Fibroblast of lung (primary cell): ENCODE measurements around the gene PPP1R1A. TPM values are rescaled to one million over a fixed set of nuclear protein-coding genes. Genes with fewer than 3 reads are reported as not detected.

Experiments
- DNase-seq, 2 donors: peaks; one replicate each; pipeline versions ENCODE4 v3.0.0 to v3.0.0-alpha.2; 2010; ENCODE audit warnings: low read depth in 2 of 2
- H2AFZ ChIP-seq: 2 replicates; pipeline ENCODE4 v1.5.1; 2012; ENCODE audit warnings: low read length, control low read depth, inconsistent platforms
- H3K27ac ChIP-seq: 2 replicates; pipeline ENCODE4 v1.5.1; 2011; ENCODE audit warnings: low read length, control low read depth; ENCODE audit not compliant: insufficient read depth
- H3K27me3 ChIP-seq: 2 replicates; pipeline ENCODE4 v1.5.1; 2011; ENCODE audit warnings: mild to moderate bottlenecking, low read length; ENCODE audit not compliant: control insufficient read depth, insufficient read depth
- H3K36me3 ChIP-seq: 2 replicates; pipeline ENCODE4 v1.5.1; 2011; ENCODE audit warnings: low read length; ENCODE audit not compliant: control insufficient read depth, insufficient read depth
- H3K4me1 ChIP-seq: 2 replicates; pipeline ENCODE4 v1.5.1; 2011; ENCODE audit warnings: low read length; ENCODE audit not compliant: control insufficient read depth, insufficient read depth; ENCODE audit errors: extremely low read depth
- H3K4me2 ChIP-seq: 2 replicates; pipeline ENCODE4 v1.5.1; 2011; ENCODE audit warnings: low read length, control low read depth; ENCODE audit not compliant: insufficient read depth; ENCODE audit errors: extremely low read depth
- H3K4me3 ChIP-seq, 4 experiments: fragments of 200-600 bp in 1 of 4; sonication (generic) in 1 of 4; replicated peaks in 1 of 4; 2 replicates each; pipeline ENCODE4 v1.5.1; 2011 to 2016; ENCODE audit warnings: low read length in 4 of 4, low read depth in 3 of 4, mild to moderate bottlenecking in 3 of 4, control low read depth in 2 of 4, inconsistent platforms in 1 of 4, mixed read lengths in 1 of 4; ENCODE audit not compliant: insufficient read depth in 1 of 4; ENCODE audit errors: control extremely low read depth in 1 of 4
- H3K79me2 ChIP-seq: 2 replicates; pipeline ENCODE4 v1.5.1; 2012; ENCODE audit warnings: mild to moderate bottlenecking, low read length, inconsistent platforms; ENCODE audit not compliant: control insufficient read depth, insufficient read depth
- H3K9ac ChIP-seq: 2 replicates; pipeline ENCODE4 v1.5.1; 2011; ENCODE audit warnings: mild to moderate bottlenecking, low read length, control low read depth; ENCODE audit not compliant: insufficient read depth
- H3K9me3 ChIP-seq: 2 replicates; pipeline ENCODE4 v1.5.1; 2012; ENCODE audit warnings: low read depth, low read length; ENCODE audit not compliant: control insufficient read depth, insufficient read depth
- H4K20me1 ChIP-seq: 2 replicates; pipeline ENCODE4 v1.5.1; 2011; ENCODE audit warnings: low read length; ENCODE audit not compliant: control insufficient read depth, insufficient read depth; ENCODE audit errors: extremely low read depth
- EZH2 ChIP-seq: IDR thresholded peaks from 2 replicates; pipeline ENCODE4 v1.5.1; 2012; ENCODE audit warnings: low read length, control low read depth, mild to moderate bottlenecking; ENCODE audit errors: missing control alignments
- polyA plus RNA-seq, 2 donors: library from polyadenylated mRNA; depleted of rRNA in 1 of 2; stranded (reverse) in 1 of 2; unstranded in 1 of 2; fragments of >200 nt; gene quantifications; 2 replicates each; pipeline ENCODE4 v1.2.1, GENCODE V29; 2011 to 2012; ENCODE audit warnings: missing spikeins in 1 of 2
- total RNA-seq: library from RNA; depleted of rRNA; stranded (reverse); fragments of >200 nt; gene quantifications from 2 replicates; pipeline ENCODE4 v1.2.1, GENCODE V29; 2014
- TF ChIP-seq, protein P1 (sequence below), 2 donors: IDR thresholded peaks in 1 of 2; conservative IDR thresholded peaks in 1 of 2; 1 replicate in 1 of 2; 2 replicates in 1 of 2; pipeline ENCODE4 v1.5.1; 2011 to 2012; ENCODE audit warnings: low read length in 2 of 2, control low read depth in 1 of 2, inconsistent platforms in 1 of 2, low read depth in 1 of 2, mild to moderate bottlenecking in 1 of 2

Gene PPP1R1A
- total and polyA plus RNA-seq, 2 donors (not counting 1 experiment from before 2014, with no cell fraction given) = not detected

DNA sequence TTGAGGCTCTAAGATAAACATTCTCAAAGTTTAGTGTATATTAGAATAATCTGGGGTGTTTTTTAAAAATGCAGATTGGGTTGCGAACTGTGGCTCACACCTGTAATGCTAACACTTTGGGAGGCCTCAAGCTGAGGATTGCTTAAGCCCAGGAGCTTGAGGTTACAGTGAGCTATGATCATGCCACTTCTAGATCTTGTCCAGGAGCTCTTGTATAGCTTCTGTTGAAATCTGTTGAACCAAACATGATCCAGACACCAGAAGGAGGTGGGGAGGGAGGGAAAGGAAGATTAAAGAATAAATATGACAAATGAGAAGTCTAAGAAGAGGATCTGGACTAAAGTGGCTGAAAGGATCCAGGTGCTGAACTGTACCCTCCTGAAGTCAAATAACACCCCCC is 24.7 kb downstream of the PPP1R1A start:
- Histone ChIP-seq H2AFZ (no peak overlapping the region), H3K36me3 (no peaks in the 10 kb centered on the region), H3K4me1 (no peaks in the 10 kb centered on the region), H3K4me3 (no peak overlapping the region), H3K9me3 (no peaks in the 10 kb centered on the region), H4K20me1 (no peaks in the 10 kb centered on the region), H3K79me2 (no peaks in the 10 kb centered on the region), H3K4me2 (no peak overlapping the region), H3K27ac (no peak overlapping the region), H3K27me3 (peaks cover 13% of the 10 kb centered on the region), H3K9ac (no peak overlapping the region)
- no peak for DNase-seq
- no peak for TF ChIP-seq EZH2
- TF ChIP-seq, protein P1, sequence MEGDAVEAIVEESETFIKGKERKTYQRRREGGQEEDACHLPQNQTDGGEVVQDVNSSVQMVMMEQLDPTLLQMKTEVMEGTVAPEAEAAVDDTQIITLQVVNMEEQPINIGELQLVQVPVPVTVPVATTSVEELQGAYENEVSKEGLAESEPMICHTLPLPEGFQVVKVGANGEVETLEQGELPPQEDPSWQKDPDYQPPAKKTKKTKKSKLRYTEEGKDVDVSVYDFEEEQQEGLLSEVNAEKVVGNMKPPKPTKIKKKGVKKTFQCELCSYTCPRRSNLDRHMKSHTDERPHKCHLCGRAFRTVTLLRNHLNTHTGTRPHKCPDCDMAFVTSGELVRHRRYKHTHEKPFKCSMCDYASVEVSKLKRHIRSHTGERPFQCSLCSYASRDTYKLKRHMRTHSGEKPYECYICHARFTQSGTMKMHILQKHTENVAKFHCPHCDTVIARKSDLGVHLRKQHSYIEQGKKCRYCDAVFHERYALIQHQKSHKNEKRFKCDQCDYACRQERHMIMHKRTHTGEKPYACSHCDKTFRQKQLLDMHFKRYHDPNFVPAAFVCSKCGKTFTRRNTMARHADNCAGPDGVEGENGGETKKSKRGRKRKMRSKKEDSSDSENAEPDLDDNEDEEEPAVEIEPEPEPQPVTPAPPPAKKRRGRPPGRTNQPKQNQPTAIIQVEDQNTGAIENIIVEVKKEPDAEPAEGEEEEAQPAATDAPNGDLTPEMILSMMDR (conservative IDR thresholded peaks at IDR 0.05 in 1 of 2, IDR thresholded peaks at IDR 0.05 in 1 of 2; ENCODE audit: low read depth in 1 of 2, low read length in 2 of 2) = no peak

DNA sequence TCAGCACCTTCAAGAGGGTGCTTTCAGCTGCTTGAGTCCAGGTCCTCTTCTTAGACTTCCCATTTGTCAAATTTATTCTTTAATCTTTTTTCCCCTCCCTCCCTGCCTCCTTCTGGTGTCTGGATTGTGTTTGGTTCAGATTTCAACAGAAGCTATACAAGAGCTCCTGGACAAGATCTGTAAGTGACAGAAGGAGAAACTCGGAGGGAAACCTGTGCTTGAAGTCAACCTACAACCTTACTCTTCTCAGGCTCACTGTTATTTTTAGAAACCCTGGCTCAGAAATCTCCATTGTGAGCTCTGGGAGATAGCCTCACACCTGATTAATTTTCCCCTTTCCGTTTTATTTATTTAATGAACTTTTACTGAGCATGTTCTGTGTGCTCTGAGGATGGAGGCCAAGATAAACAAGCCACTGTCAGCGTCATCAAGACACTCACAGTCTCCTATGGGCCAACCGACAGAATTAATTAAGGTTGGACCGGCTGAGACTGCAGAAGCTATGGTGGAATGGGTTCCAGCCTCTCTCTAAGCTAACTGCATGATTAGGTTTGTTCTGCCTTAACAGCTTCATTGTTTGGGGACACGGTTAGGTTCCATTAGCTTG is 25.6 kb downstream of the PPP1R1A start:
- no peak overlapping the region for H3K27ac ChIP-seq
- DNase-seq = no peak
- H3K79me2 ChIP-seq = no peaks in the 10 kb centered on the region
- H3K9me3 ChIP-seq = no peaks in the 10 kb centered on the region
- TF ChIP-seq, protein P1 (conservative IDR thresholded peaks at IDR 0.05 in 1 of 2, IDR thresholded peaks at IDR 0.05 in 1 of 2; ENCODE audit: low read depth in 1 of 2, low read length in 2 of 2) = no peak
- no peak for TF ChIP-seq EZH2
- H3K4me1 ChIP-seq = no peaks in the 10 kb centered on the region
- H2AFZ ChIP-seq = no peak overlapping the region
- H3K4me3 ChIP-seq = no peak overlapping the region
- no peaks in the 10 kb centered on the region for H4K20me1 ChIP-seq
- peaks cover 13% of the 10 kb centered on the region for H3K27me3 ChIP-seq
- no peak overlapping the region for H3K4me2 ChIP-seq
- no peaks in the 10 kb centered on the region for H3K36me3 ChIP-seq
- no peak overlapping the region for H3K9ac ChIP-seq

DNA sequence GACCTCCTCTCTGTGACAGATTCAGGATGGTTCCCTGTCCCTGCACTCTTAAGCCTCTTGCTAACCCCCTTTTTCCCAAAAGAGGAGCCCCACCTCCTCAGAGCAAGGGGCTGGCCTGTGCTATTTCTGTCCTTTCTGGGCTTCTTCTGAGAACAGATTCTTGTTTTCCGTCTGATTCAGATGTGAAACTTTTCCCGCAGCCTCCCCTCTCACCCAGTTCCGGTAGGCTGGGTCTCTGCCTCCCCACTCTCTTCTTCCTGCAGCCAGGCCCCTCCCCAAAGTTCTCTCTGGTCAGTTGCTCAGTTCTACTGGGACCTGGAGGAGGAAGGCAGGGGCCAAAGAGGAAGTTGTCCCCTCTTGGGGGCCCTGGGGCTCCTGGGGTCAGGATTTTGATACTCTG is 27.3 kb downstream of the PPP1R1A start:
- Histone ChIP-seq H3K36me3 (no peaks in the 10 kb centered on the region), H3K9ac (no peak overlapping the region), H4K20me1 (no peaks in the 10 kb centered on the region), H3K79me2 (no peaks in the 10 kb centered on the region), H3K4me2 (no peak overlapping the region), H2AFZ (no peak overlapping the region), H3K27me3 (peaks cover 9% of the 10 kb centered on the region), H3K9me3 (no peaks in the 10 kb centered on the region), H3K27ac (no peak overlapping the region), H3K4me3 (no peak overlapping the region), H3K4me1 (no peaks in the 10 kb centered on the region)
- no peak for DNase-seq
- TF ChIP-seq EZH2 = no peak
- TF ChIP-seq, protein P1 (conservative IDR thresholded peaks at IDR 0.05 in 1 of 2, IDR thresholded peaks at IDR 0.05 in 1 of 2; ENCODE audit: low read depth in 1 of 2, low read length in 2 of 2) = no peak
